NCI-H2029 (cell line): ENCODE measurements around the gene APPL2.
"Not testable (repeated sequence)": the region's sequence is repeated elsewhere in the genome, so short reads cannot be mapped to it uniquely, and the experiment has no call there.

Experiments used
- DNase-seq: peaks from one replicate; lab custom pipeline; 2025; lab: John Stamatoyannopoulos, UW

APPL2 gene

GRCh38 chr12:105192624-105193225, 43.2 kb downstream of the APPL2 start:
- DNase-seq, result no peak

- DNase-seq, result no peak
These were observed 45.4 kb downstream of the APPL2 start for GRCh38 chr12:105190530-105190929.

GRCh38 chr12:105189293-105189692, 46.7 kb downstream of the APPL2 start:
- DNase-seq, result no peak

GRCh38 chr12:105183976-105184375, 52.0 kb downstream of the APPL2 start:
- not testable (repeated sequence) for DNase-seq

- not testable (repeated sequence) for DNase-seq
These were observed 52.6 kb downstream of the APPL2 start for GRCh38 chr12:105183406-105183805.

- DNase-seq, result not testable (repeated sequence)
These were observed 56.9 kb downstream of the APPL2 start for GRCh38 chr12:105179114-105179513.

- DNase-seq, result no peak
These were observed 58.8 kb downstream of the APPL2 start for GRCh38 chr12:105177208-105177607.

- no peak for DNase-seq
These were observed 60.5 kb downstream of the APPL2 start for GRCh38 chr12:105175397-105175990.

GRCh38 chr12:105171691-105172436, 64.1 kb downstream of the APPL2 start:
- no peak for DNase-seq

- no peak for DNase-seq
These were observed 65.8 kb downstream of the APPL2 start for GRCh38 chr12:105170139-105170538.

GRCh38 chr12:105168006-105168405, 68.0 kb downstream of the APPL2 start:
- DNase-seq, result no peak

GRCh38 chr12:105167346-105167745, 68.6 kb downstream of the APPL2 start:
- DNase-seq, result no peak

- DNase-seq, result no peak
These were observed 69.2 kb downstream of the APPL2 start for GRCh38 chr12:105166736-105167135.

GRCh38 chr12:105164068-105164467, 71.9 kb downstream of the APPL2 start:
- no peak for DNase-seq

GRCh38 chr12:105162174-105162573, 73.8 kb downstream of the APPL2 start:
- no peak for DNase-seq

GRCh38 chr12:105158876-105159275, 77.1 kb downstream of the APPL2 start:
- DNase-seq, result no peak

- DNase-seq, result no peak
These were observed 78.4 kb downstream of the APPL2 start for GRCh38 chr12:105157606-105158005.

GRCh38 chr12:105156260-105156659, 79.7 kb downstream of the APPL2 start:
- DNase-seq, result no peak

GRCh38 chr12:105142259-105142658, 93.7 kb downstream of the APPL2 start:
- no peak for DNase-seq

GRCh38 chr12:105141320-105141922, 94.6 kb downstream of the APPL2 start:
- no peak for DNase-seq

GRCh38 chr12:105138248-105138647, 97.7 kb downstream of the APPL2 start:
- no peak for DNase-seq
